Sigmoid colon (tissue), 7 donors: ENCODE results near the gene PNMA8B. TPM values are rescaled to one million over a fixed set of nuclear protein-coding genes. Genes with fewer than 3 reads are reported as not detected.

ENCODE experiments used
- DNase-seq: peaks from one replicate; pipeline ENCODE4 v3.0.0-alpha.2; 2019
- H3K27ac ChIP-seq, 4 donors: fragments of 200-600 bp; sonication (generic); one replicate each; pipeline ENCODE4 v1.5.1; 2016 to 2019; ENCODE audit warnings: mild to moderate bottlenecking in 1 of 4
- H3K27me3 ChIP-seq, 3 donors: fragments of 200-600 bp; sonication (generic); one replicate each; pipeline ENCODE4 v1.5.1; 2019; ENCODE audit warnings: mild to moderate bottlenecking in 1 of 3
- H3K36me3 ChIP-seq, 4 donors: fragments of 200-600 bp; sonication (generic); one replicate each; pipeline ENCODE4 v1.5.1; 2016 to 2019
- H3K4me1 ChIP-seq, 4 donors: fragments of 200-600 bp; sonication (generic); one replicate each; pipeline ENCODE4 v1.5.1; 2017 to 2019
- H3K4me3 ChIP-seq, 4 donors: fragments of 200-600 bp; sonication (generic); one replicate each; pipeline ENCODE4 v1.5.1; 2017 to 2019; ENCODE audit warnings: mild to moderate bottlenecking in 2 of 4, moderate library complexity in 1 of 4
- H3K9me3 ChIP-seq, 4 donors: fragments of 200-600 bp in 3 of 4; sonication (generic) in 3 of 4; one replicate each; pipeline versions ENCODE4 v1.5.1 to v1.6.1; 2013 to 2019
- EP300 ChIP-seq, 4 donors: sonication (generic); formaldehyde crosslinking; IDR thresholded peaks; one replicate each; pipeline ENCODE4 v1.6.1; 2017; ENCODE audit warnings: antibody characterized with exemption in 4 of 4
- POLR2A ChIP-seq, 2 donors: fragments of 450-650 bp; IDR thresholded peaks; one replicate each; pipeline ENCODE4 v1.6.1; 2016; ENCODE audit warnings: antibody characterized with exemption in 2 of 2, mild to moderate bottlenecking in 2 of 2, moderate library complexity in 2 of 2
- POLR2AphosphoS5 ChIP-seq, 4 donors: sonication (generic); formaldehyde crosslinking; IDR thresholded peaks; one replicate each; pipeline ENCODE4 v1.6.1; 2017; ENCODE audit warnings: antibody characterized with exemption in 4 of 4
- WGBS, 2 donors: extraction: QIAGEN DNeasy Blood & Tissue Kit; methylation state at CpG; one replicate each; pipeline ENCODE4 v1.1.7; 2013; 5-methylcytosine and 5-hydroxymethylcytosine counted together
- intact Hi-C: fragments of 100-400 bp; cut with DNase I; formaldehyde crosslinking; loops from one replicate; pipeline ENCODE4 v1.15.1; 2023
- polyA plus RNA-seq, 3 donors: library from polyadenylated mRNA; stranded (reverse); fragments of 200-250 nt; gene quantifications; one replicate each; pipeline ENCODE4 v1.2.3, GENCODE V29; 2013
- total RNA-seq, 4 donors: library from RNA; depleted of rRNA; stranded (reverse); fragments of >200 nt; gene quantifications; one replicate each; pipeline ENCODE4 v1.1.0, GENCODE V29; 2016
- TF ChIP-seq, protein P1 (sequence below), 4 experiments: fragments of 450-650 bp in 3 of 4; fragments of 200-600 bp in 1 of 4; IDR thresholded peaks; one replicate each; pipeline ENCODE4 v1.5.1; 2016 to 2019; ENCODE audit warnings: antibody characterized with exemption in 4 of 4, mild to moderate bottlenecking in 3 of 4, moderate library complexity in 2 of 4
- donor health status: healthy with polysubstance abuse.
- donor health status: Bipolar disorder and iron deficiency.
- donor health status: healthy.

PNMA8B gene, protein sequence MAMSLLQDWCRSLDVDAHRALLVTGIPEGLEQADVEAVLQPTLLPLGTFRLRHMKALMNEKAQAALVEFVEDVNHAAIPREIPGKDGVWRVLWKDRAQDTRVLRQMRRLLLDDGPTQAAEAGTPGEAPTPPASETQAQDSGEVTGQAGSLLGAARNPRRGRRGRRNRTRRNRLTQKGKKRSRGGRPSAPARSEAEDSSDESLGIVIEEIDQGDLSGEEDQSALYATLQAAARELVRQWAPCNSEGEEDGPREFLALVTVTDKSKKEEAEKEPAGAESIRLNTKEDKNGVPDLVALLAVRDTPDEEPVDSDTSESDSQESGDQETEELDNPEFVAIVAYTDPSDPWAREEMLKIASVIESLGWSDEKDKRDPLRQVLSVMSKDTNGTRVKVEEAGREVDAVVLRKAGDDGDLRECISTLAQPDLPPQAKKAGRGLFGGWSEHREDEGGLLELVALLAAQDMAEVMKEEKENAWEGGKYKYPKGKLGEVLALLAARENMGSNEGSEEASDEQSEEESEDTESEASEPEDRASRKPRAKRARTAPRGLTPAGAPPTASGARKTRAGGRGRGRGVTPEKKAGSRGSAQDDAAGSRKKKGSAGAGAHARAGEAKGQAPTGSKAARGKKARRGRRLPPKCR
- total RNA-seq (1 to 10 TPM; 1.3 to 1.9 (median 1.6) TPM), polyA plus RNA-seq (under 1 TPM in 2 of 3 donors, not detected in 1; 0.60 to 0.95 TPM)

DNA sequence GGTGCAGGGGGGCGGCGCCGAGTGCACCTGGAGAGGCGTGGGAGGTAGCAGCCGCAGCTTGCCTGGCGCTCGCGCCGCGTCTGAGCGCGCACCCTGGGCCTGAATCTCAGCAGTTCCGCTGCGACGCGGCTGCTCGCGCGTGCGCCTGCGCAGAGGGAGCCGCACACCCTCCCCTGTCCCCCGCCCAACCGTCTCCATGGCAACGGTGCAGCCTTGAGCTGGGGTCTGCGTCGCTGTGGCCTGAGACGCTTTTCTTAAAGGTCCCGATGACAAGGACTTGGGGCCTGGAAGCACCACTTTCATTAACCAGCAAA lies at the start of gene PNMA8B:
TSS of gene PNMA8B (minus strand) at position 82 of the 314 bp plus-strand sequence. CDS start 402 bp downstream, outside the sequence.
- TF ChIP-seq POLR2A (IDR thresholded peaks at IDR 0.05), result no peak
- TF ChIP-seq, protein P1, sequence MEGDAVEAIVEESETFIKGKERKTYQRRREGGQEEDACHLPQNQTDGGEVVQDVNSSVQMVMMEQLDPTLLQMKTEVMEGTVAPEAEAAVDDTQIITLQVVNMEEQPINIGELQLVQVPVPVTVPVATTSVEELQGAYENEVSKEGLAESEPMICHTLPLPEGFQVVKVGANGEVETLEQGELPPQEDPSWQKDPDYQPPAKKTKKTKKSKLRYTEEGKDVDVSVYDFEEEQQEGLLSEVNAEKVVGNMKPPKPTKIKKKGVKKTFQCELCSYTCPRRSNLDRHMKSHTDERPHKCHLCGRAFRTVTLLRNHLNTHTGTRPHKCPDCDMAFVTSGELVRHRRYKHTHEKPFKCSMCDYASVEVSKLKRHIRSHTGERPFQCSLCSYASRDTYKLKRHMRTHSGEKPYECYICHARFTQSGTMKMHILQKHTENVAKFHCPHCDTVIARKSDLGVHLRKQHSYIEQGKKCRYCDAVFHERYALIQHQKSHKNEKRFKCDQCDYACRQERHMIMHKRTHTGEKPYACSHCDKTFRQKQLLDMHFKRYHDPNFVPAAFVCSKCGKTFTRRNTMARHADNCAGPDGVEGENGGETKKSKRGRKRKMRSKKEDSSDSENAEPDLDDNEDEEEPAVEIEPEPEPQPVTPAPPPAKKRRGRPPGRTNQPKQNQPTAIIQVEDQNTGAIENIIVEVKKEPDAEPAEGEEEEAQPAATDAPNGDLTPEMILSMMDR (IDR thresholded peaks at IDR 0.05), result no peak
- no peak for TF ChIP-seq EP300 (IDR thresholded peaks at IDR 0.05)
- no peak for TF ChIP-seq POLR2AphosphoS5 (IDR thresholded peaks at IDR 0.05)
- H3K36me3 ChIP-seq, result no peaks in the 10 kb centered on the region
- peaks cover 0 to 35% (median 27%) of the 10 kb centered on the region in 4 donors for H3K4me1 ChIP-seq
- no peaks in the 10 kb centered on the region for H3K9me3 ChIP-seq
- H3K27me3 ChIP-seq, result peaks cover 0 to 49% (median 29%) of the 10 kb centered on the region in 3 donors
- peak within 1 kb of the TSS in 1 of 4 donors; percentile 21 for H3K27ac ChIP-seq
- peak; percentile 83 for DNase-seq
- H3K4me3 ChIP-seq, result peak within 1 kb of the TSS; percentile 22 to 53 (median 40)
- 6% methylated on average over 29 of the region's 29 CpGs for WGBS, 2 donors
- intact Hi-C loops, result no loop called here

DNA sequence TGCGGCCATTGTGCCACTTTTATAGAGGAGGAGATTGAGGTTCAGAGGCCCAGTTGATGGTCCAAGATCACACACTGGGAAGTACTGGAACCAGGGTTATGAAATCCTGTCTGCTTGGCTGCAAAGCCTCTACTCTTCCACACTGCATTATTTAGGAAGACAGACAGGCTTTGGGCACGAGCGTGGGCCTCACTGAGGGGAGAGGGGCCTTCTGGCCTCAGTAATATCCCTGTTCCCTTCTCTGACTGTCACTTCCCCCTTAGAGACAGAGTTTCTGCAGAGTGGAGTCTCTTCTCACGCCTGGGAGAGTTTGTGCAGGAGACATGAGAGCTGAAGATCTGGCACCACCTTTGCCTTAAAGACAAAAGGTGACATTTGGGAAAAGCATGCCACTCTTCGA lies 49.0 kb upstream of the PNMA8B start:
- Histone ChIP-seq H3K27me3 (no peaks in the 10 kb centered on the region), H3K4me3 (no peak overlapping the region), H3K9me3 (no peaks in the 10 kb centered on the region), H3K4me1 (peaks cover 0 to 8% (median 0%) of the 10 kb centered on the region in 4 donors), H3K27ac (no peak overlapping the region), H3K36me3 (no peaks in the 10 kb centered on the region)
- WGBS, 2 donors, result 85 to 86% methylated on average over 5 of the region's 5 CpGs
- DNase-seq, result no peak
- intact Hi-C loops, result no loop called here
- TF ChIP-seq POLR2A (IDR thresholded peaks at IDR 0.05) (no peak), POLR2AphosphoS5 (IDR thresholded peaks at IDR 0.05) (no peak), EP300 (IDR thresholded peaks at IDR 0.05) (no peak)
- TF ChIP-seq, protein P1 (IDR thresholded peaks at IDR 0.05), result no peak

DNA sequence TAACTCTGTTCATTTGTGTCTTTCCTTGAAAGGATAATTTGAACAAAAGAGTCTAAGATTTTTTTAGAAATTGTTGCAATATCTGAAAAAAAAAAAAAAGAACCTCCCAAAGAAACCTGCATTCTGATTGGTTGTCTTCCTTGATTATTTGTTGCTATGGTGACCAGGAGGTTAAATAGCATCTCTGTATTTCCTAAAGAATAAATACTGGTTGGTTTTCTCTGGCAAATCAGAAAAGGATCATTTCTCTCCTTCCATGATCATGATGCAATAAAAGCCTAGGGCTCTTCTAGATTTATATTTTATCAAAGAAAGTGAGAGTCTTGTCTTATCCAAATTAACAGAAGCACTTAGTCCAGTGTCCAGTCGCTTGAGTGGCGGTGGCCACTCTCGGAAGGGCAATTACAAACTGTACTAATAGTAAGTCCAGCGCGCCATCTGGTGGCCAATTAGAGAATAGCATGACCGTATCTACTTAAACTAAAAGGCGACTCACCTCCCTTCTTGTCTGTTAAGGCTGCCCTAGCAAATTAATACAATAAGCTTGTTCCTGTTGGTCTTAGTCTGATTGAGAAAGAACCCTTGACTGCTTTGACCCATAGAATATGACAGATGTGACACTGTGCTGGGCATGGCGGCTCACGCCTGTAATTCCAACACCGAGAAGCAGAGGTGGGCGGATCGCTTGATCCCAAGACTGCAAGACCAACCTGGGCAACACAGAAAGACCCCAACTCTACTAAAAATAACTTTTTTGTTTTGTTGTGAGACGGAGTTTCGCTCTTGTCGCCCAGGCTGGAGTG lies 47.0 kb upstream of the PNMA8B start:
- intact Hi-C loops, result loop anchor here (1.0 kb wide), 1 partner anchor 13 kb away; no protein-coding TSS in a partner anchor
- peak; percentile 96 for DNase-seq
- H3K36me3 ChIP-seq, result no peaks in the 10 kb centered on the region
- no peaks in the 10 kb centered on the region for H3K9me3 ChIP-seq
- TF ChIP-seq, protein P1 (IDR thresholded peaks at IDR 0.05), result peak; percentile 72 to 91 (median 88)
- TF ChIP-seq EP300 (IDR thresholded peaks at IDR 0.05) (no peak), POLR2AphosphoS5 (IDR thresholded peaks at IDR 0.05) (no peak)
- no peaks in the 10 kb centered on the region for H3K27me3 ChIP-seq
- no peak overlapping the region for H3K4me3 ChIP-seq
- H3K27ac ChIP-seq, result no peak overlapping the region
- peaks cover 0 to 8% (median 0%) of the 10 kb centered on the region in 4 donors for H3K4me1 ChIP-seq
- WGBS, 2 donors, result 35 to 37% methylated on average over 15 of the region's 15 CpGs

DNA sequence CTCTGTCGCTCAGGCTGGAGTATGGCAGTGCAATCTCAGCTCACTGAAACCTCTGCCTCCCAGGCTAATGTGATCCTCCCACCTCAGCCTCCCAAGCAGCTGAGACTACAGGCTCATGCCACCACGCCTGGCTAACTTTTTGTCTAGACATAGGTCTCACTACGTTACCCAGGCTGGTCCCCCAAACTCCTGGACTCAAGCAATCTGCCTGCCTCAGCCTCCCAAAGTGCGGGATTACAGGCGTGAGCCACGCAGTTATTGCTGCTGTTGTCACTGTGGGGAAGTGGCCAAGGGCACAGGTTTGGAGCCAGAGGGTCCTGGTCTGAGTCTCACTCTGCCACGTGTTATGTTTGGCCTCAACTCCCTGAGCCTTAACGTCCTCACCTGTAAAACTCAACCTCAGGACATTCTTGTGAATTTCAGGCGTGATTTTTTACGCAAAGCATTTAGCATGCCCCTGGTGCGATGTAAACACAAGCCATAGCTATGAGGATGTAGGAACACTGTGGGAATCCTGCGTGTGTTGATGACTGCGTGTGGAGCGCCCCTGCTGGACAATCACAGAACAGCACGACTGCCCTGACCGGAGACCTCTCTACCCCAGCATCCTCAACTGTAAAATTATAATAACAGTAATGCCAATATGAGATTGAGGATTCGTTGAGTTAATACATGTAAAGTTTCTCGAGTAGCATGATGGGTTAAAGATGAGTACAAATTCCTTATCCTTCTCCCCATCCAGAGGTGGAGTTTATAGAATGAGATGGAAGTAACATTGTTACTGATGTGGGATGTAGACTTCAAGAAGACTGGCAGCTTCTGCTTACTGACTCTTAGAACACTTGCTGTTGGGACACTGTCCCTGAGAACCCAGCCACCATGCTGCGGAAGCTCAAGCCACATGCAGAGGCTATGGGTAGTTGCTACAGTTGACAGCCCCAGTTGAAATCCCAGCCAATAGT lies 41.8 kb upstream of the PNMA8B start:
- H3K27ac ChIP-seq, result no peak overlapping the region
- peak; percentile 75 for DNase-seq
- no peaks in the 10 kb centered on the region for H3K36me3 ChIP-seq
- H3K4me3 ChIP-seq, result no peak overlapping the region
- TF ChIP-seq POLR2AphosphoS5 (IDR thresholded peaks at IDR 0.05) (no peak), EP300 (IDR thresholded peaks at IDR 0.05) (no peak)
- TF ChIP-seq, protein P1 (IDR thresholded peaks at IDR 0.05), result peak; percentile 9 to 87 (median 67)
- no peaks in the 10 kb centered on the region for H3K9me3 ChIP-seq
- 28 to 33% methylated on average over 19 of the region's 19 CpGs for WGBS, 2 donors
- intact Hi-C loops, result no loop called here
- H3K4me1 ChIP-seq, result peaks cover 0 to 2% (median 0%) of the 10 kb centered on the region in 4 donors
- H3K27me3 ChIP-seq, result no peaks in the 10 kb centered on the region
